Measurements from ENCODE around the gene OR4F6.
"Not testable (repeated sequence)": the region's sequence is repeated elsewhere in the genome, so short reads cannot be mapped to it uniquely, and the experiment has no call there.

The OR4F6 gene

DNA sequence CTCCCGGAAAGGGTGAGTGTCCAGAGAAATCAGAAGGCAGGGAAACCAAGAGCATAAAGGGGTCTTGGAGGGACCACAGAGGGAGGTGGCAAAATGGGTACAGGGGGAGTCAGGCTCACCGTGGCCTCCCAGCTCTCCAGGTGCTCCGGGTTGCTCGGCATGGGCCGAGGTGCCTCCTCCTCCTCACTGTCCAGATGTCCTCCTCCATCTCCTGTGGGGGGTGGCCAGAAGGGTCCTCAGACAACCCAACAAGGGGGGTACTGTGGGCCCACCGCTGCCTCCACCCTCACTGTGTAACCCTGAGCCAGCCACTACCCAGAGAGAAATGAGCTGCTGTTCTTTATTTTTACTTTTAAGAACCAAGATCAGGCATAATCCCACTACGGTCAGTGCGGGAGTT lies 30.4 kb upstream of the OR4F6 start:
- Histone ChIP-seq H3K9me3 (ENCODE audit: severe bottlenecking) (no peaks in the 10 kb centered on the region), H3K36me3 (ENCODE audit: low read depth) (no peaks in the 10 kb centered on the region), H3K4me1 (ENCODE audit: insufficient read depth, poor library complexity, severe bottlenecking) (no peaks in the 10 kb centered on the region), H3K27me3 (ENCODE audit: insufficient read depth, poor library complexity, severe bottlenecking) (peaks cover 50% of the 10 kb centered on the region), H3K4me3 (ENCODE audit: severe bottlenecking) (no peak overlapping the region), H3K27ac (ENCODE audit: poor library complexity, severe bottlenecking) (no peak overlapping the region)
- no peak for ATAC-seq (ENCODE audit: low read depth)
- DNase-seq (ENCODE audit: low spot score), result no peak
- TF ChIP-seq, protein P1, sequence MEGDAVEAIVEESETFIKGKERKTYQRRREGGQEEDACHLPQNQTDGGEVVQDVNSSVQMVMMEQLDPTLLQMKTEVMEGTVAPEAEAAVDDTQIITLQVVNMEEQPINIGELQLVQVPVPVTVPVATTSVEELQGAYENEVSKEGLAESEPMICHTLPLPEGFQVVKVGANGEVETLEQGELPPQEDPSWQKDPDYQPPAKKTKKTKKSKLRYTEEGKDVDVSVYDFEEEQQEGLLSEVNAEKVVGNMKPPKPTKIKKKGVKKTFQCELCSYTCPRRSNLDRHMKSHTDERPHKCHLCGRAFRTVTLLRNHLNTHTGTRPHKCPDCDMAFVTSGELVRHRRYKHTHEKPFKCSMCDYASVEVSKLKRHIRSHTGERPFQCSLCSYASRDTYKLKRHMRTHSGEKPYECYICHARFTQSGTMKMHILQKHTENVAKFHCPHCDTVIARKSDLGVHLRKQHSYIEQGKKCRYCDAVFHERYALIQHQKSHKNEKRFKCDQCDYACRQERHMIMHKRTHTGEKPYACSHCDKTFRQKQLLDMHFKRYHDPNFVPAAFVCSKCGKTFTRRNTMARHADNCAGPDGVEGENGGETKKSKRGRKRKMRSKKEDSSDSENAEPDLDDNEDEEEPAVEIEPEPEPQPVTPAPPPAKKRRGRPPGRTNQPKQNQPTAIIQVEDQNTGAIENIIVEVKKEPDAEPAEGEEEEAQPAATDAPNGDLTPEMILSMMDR (IDR thresholded peaks at IDR 0.05; ENCODE audit: poor library complexity, severe bottlenecking), result no peak

DNA sequence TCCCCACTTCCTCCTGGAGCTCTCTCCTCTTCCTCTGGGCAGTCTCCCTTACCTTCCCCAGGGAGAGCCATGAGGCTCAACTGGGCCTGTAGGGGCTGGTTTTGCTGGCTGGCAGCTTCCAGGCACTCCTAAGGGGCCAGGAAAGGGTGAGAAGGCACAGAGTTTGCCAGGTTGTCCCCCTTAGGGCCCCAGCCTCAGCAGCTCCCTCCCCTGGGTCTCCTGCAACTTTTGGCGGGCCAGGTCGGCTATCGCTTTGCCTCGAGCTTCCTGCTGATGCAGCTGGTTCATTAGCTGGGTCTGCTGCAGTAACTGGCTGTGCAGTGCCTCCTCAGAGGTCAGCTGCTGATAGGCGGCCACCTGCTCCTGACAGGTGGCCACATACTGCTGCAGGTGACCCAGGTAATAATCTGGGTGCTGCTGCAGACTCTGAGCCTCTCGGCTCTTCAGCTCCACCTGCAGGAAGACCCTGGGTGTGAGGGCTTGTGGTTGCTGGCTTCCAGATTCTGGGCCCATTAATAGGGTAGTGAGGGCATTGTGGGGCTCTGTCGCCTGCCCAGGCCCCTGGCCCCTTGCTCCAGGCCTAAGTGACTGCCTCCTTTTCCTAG lies 29.7 kb upstream of the OR4F6 start:
- Histone ChIP-seq H3K27ac (ENCODE audit: poor library complexity, severe bottlenecking) (no peak overlapping the region), H3K4me1 (ENCODE audit: insufficient read depth, poor library complexity, severe bottlenecking) (no peaks in the 10 kb centered on the region), H3K4me3 (ENCODE audit: severe bottlenecking) (no peak overlapping the region), H3K27me3 (ENCODE audit: insufficient read depth, poor library complexity, severe bottlenecking) (peaks cover 51% of the 10 kb centered on the region), H3K36me3 (ENCODE audit: low read depth) (no peaks in the 10 kb centered on the region), H3K9me3 (ENCODE audit: severe bottlenecking) (no peaks in the 10 kb centered on the region)
- DNase-seq (ENCODE audit: low spot score) (no peak), ATAC-seq (ENCODE audit: low read depth) (no peak)
- TF ChIP-seq, protein P1 (IDR thresholded peaks at IDR 0.05; ENCODE audit: poor library complexity, severe bottlenecking), result peak; percentile 45

DNA sequence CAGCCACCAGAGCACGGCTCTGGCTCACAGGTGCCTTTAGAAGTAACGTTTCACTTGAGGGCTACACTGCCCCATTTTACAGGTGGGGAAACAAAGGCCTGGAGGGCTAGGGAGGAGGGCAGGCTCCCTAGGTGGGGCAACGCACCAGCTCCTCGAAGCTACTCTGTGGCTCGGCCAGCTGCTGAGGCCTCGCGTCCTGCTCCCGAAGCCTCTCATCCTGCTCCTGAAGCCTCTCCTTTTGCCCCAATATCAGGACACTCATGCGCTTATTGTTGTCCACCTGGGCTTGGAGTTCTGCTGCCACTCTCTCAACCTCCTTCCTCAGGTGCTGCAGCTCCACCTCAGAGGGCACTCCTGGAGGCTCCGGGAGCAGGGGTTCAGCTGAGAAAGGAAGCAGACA lies 28.2 kb upstream of the OR4F6 start:
- H3K27ac ChIP-seq (ENCODE audit: poor library complexity, severe bottlenecking), result no peak overlapping the region
- no peak overlapping the region for H3K4me3 ChIP-seq (ENCODE audit: severe bottlenecking)
- peaks cover 50% of the 10 kb centered on the region for H3K27me3 ChIP-seq (ENCODE audit: insufficient read depth, poor library complexity, severe bottlenecking)
- no peak for DNase-seq (ENCODE audit: low spot score)
- TF ChIP-seq, protein P1 (IDR thresholded peaks at IDR 0.05; ENCODE audit: poor library complexity, severe bottlenecking), result no peak
- no peaks in the 10 kb centered on the region for H3K9me3 ChIP-seq (ENCODE audit: severe bottlenecking)
- no peaks in the 10 kb centered on the region for H3K36me3 ChIP-seq (ENCODE audit: low read depth)
- ATAC-seq (ENCODE audit: low read depth), result no peak
- H3K4me1 ChIP-seq (ENCODE audit: insufficient read depth, poor library complexity, severe bottlenecking), result no peaks in the 10 kb centered on the region

DNA sequence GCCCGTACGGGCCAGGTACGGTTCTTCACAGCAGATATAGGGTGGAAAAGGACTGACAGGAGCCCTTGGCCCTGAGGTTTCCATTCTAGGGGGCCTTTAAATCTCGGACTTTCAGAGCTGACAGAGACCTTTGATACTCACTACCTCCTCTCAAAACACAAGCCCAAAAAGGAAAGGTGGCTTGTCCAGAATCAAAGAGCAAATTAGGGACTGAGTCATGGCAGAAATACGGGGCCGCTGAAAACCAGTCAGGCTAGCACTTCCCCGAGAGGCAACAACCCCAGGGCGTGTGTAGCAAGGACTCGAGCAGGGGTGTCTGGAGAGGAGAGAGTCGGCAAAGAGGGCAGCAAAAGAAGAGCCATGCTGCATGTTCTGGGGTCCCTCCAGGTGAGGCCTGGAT lies 24.7 kb upstream of the OR4F6 start:
- not testable (repeated sequence) for ATAC-seq (ENCODE audit: low read depth)

DNA sequence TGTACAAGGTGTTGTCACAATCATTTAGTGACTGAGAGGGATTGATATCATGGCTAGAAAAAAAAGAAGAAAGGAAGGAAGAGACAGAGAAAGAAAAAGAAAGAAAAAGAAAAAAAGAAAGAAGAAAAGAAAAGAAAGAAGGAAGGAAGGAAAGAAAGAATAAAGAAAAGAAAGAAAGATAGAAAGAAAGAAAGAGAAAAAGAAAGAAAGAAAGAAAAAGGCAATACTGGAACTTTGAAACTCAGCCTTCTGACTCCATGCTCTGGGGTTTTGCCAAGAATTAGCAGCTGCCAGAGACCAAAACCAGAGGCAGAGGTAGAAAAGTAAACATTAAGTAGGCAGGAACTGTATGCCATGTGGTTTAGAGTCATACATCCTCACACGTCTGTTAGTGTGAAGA lies 23.1 kb upstream of the OR4F6 start:
- not testable (repeated sequence) for H3K9me3 ChIP-seq (ENCODE audit: severe bottlenecking); ATAC-seq (ENCODE audit: low read depth); DNase-seq (ENCODE audit: low spot score); H3K36me3 ChIP-seq (ENCODE audit: low read depth); H3K4me3 ChIP-seq (ENCODE audit: severe bottlenecking); H3K27ac ChIP-seq (ENCODE audit: poor library complexity, severe bottlenecking); H3K4me1 ChIP-seq (ENCODE audit: insufficient read depth, poor library complexity, severe bottlenecking)
- peaks cover 44% of the 10 kb centered on the region for H3K27me3 ChIP-seq (ENCODE audit: insufficient read depth, poor library complexity, severe bottlenecking)

More for the DNA sequence above, 24.7 kb upstream of the OR4F6 start:
- H3K4me1 ChIP-seq (ENCODE audit: insufficient read depth, poor library complexity, severe bottlenecking); H3K9me3 ChIP-seq (ENCODE audit: severe bottlenecking); H3K4me3 ChIP-seq (ENCODE audit: severe bottlenecking); H3K27ac ChIP-seq (ENCODE audit: poor library complexity, severe bottlenecking); H3K36me3 ChIP-seq (ENCODE audit: low read depth); DNase-seq (ENCODE audit: low spot score): not testable (repeated sequence)
- H3K27me3 ChIP-seq (ENCODE audit: insufficient read depth, poor library complexity, severe bottlenecking), result peaks cover 42% of the 10 kb centered on the region

DNA sequence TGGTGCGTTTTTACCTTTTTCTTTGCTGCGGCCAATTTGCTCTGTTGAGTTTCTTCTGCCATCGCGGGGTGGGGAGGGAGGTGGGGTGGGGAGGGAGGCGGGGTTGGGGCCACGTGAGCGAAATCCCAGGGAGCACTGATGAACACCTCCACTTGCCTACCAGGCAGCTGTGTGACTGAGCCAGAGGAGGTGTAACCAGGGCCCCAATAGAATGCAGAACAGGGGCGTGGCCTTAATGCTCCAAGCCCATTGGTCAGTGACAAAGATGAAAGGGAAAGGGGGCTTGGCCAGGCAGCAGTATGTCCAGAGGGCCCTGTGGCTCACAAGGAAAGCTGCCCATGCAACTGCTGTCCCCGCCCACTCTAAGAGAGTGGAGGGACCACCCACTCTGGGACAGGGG lies 21.4 kb upstream of the OR4F6 start:
- ATAC-seq (ENCODE audit: low read depth) (no peak), DNase-seq (ENCODE audit: low spot score) (no peak)
- Histone ChIP-seq H3K27me3 (ENCODE audit: insufficient read depth, poor library complexity, severe bottlenecking) (peaks cover 46% of the 10 kb centered on the region), H3K4me3 (ENCODE audit: severe bottlenecking) (no peak overlapping the region), H3K27ac (ENCODE audit: poor library complexity, severe bottlenecking) (no peak overlapping the region), H3K36me3 (ENCODE audit: low read depth) (no peaks in the 10 kb centered on the region), H3K9me3 (ENCODE audit: severe bottlenecking) (no peaks in the 10 kb centered on the region), H3K4me1 (ENCODE audit: insufficient read depth, poor library complexity, severe bottlenecking) (no peaks in the 10 kb centered on the region)
- TF ChIP-seq, protein P1 (IDR thresholded peaks at IDR 0.05; ENCODE audit: poor library complexity, severe bottlenecking), result no peak
